Activated CD8-positive, alpha-beta memory T cell treated with anti-CD3 and anti-CD28 coated beads, Interleukin-2, amount 10 ng/mL, durations not matched to agents 7 days and 5 days (primary cell): ENCODE results near the gene ATAD2B. TPM values are rescaled to one million over a fixed set of nuclear protein-coding genes. Genes with fewer than 3 reads are reported as not detected.
"Not testable (repeated sequence)": the region's sequence is repeated elsewhere in the genome, so short reads cannot be mapped to it uniquely, and the experiment has no call there.

ENCODE experiments used
- ATAC-seq: fragments of 150-1000 bp; cut with Tn5 transposase; one replicate; pipeline ENCODE4 v1.10.0; 2021; ENCODE audit warnings: moderate library complexity
- CTCF ChIA-PET: fragments of 350-600 bp; sonication (Branson Sonifier 250); formaldehyde crosslinking; loops from one replicate; lab custom pipeline; 2021; ENCODE audit warnings: antibody characterized with exemption; lab: Charles Lee
- DNase-seq: peaks from one replicate; pipeline ENCODE4 v3.0.0-alpha.2; 2020
- H3K27ac Mint-ChIP-seq: one replicate; pipeline ENCODE4 v1.8.0; 2021; ENCODE audit warnings: mild to moderate bottlenecking, mixed read lengths
- H3K27me3 Mint-ChIP-seq: one replicate; pipeline ENCODE4 v1.8.0; 2021; ENCODE audit warnings: mixed read lengths
- H3K36me3 Mint-ChIP-seq: one replicate; pipeline ENCODE4 v1.8.0; 2021; ENCODE audit warnings: mild to moderate bottlenecking, mixed read lengths
- H3K4me1 Mint-ChIP-seq: one replicate; pipeline ENCODE4 v1.8.0; 2021; ENCODE audit warnings: mixed read lengths
- H3K4me3 Mint-ChIP-seq: one replicate; pipeline ENCODE4 v1.8.0; 2021; ENCODE audit warnings: mild to moderate bottlenecking, moderate library complexity, mixed read lengths
- H3K9me3 Mint-ChIP-seq: one replicate; pipeline ENCODE4 v1.8.0; 2022; ENCODE audit warnings: low read depth, mixed read lengths
- total RNA-seq, 2 experiments: library from RNA; stranded (reverse); gene quantifications; one replicate each; pipeline ENCODE4 v1.2.3, GENCODE V29; 2021

The ATAD2B gene
- total RNA-seq, 2 experiments from 2014 or later, result 18.2 to 26.8 TPM

GRCh38 chr2:23760736-23761135, 166.2 kb downstream of the ATAD2B start:
- no peak for ATAC-seq
- Mint-ChIP-seq H3K4me3 (no peak overlapping the region), H3K36me3 (peaks cover 10% of the 10 kb centered on the region), H3K27ac (no peak overlapping the region), H3K9me3 (no peaks in the 10 kb centered on the region), H3K27me3 (no peaks in the 10 kb centered on the region), H3K4me1 (peaks cover 5% of the 10 kb centered on the region)
- CTCF ChIA-PET, result no interaction called here
- no peak for DNase-seq

GRCh38 chr2:23757686-23758433, 169.1 kb downstream of the ATAD2B start:
- Mint-ChIP-seq H3K27ac (no peak overlapping the region), H3K36me3 (peaks cover 15% of the 10 kb centered on the region), H3K9me3 (no peaks in the 10 kb centered on the region), H3K4me1 (peaks cover 5% of the 10 kb centered on the region), H3K4me3 (no peak overlapping the region), H3K27me3 (no peaks in the 10 kb centered on the region)
- CTCF ChIA-PET, result no interaction called here
- DNase-seq (no peak), ATAC-seq (no peak)

- H3K36me3 Mint-ChIP-seq, result peaks cover 15% of the 10 kb centered on the region
- CTCF ChIA-PET, result interaction anchor here (1.1 kb wide), 1 partner anchor 10 kb away, joined by 3 read pairs; no protein-coding TSS in a partner anchor
- no peak overlapping the region for H3K27ac Mint-ChIP-seq
- H3K27me3 Mint-ChIP-seq, result no peaks in the 10 kb centered on the region
- ATAC-seq, result no peak
- H3K4me3 Mint-ChIP-seq, result no peak overlapping the region
- H3K4me1 Mint-ChIP-seq, result peaks cover 4% of the 10 kb centered on the region
- no peaks in the 10 kb centered on the region for H3K9me3 Mint-ChIP-seq
- DNase-seq, result no peak
These were observed 170.2 kb downstream of the ATAD2B start for GRCh38 chr2:23756593-23757292.

- CTCF ChIA-PET, result no interaction called here
- Mint-ChIP-seq H3K9me3 (no peaks in the 10 kb centered on the region), H3K36me3 (peaks cover 13% of the 10 kb centered on the region), H3K4me1 (no peaks in the 10 kb centered on the region), H3K27ac (no peak overlapping the region), H3K4me3 (no peak overlapping the region), H3K27me3 (no peaks in the 10 kb centered on the region)
- no peak for DNase-seq
- no peak for ATAC-seq
These were observed 172.0 kb downstream of the ATAD2B start for GRCh38 chr2:23754970-23755369.

- Mint-ChIP-seq H3K4me3 (no peak overlapping the region), H3K36me3 (peaks cover 13% of the 10 kb centered on the region), H3K27me3 (no peaks in the 10 kb centered on the region), H3K9me3 (no peaks in the 10 kb centered on the region), H3K27ac (no peak overlapping the region), H3K4me1 (no peaks in the 10 kb centered on the region)
- CTCF ChIA-PET, result no interaction called here
- ATAC-seq (no peak), DNase-seq (no peak)
These were observed 173.5 kb downstream of the ATAD2B start for GRCh38 chr2:23753291-23754010.

- peaks cover 8% of the 10 kb centered on the region for H3K36me3 Mint-ChIP-seq
- no peak for DNase-seq
- ATAC-seq, result no peak
- CTCF ChIA-PET, result no interaction called here
- H3K9me3 Mint-ChIP-seq, result no peaks in the 10 kb centered on the region
- no peak overlapping the region for H3K4me3 Mint-ChIP-seq
- no peak overlapping the region for H3K27ac Mint-ChIP-seq
- H3K4me1 Mint-ChIP-seq, result no peaks in the 10 kb centered on the region
- no peaks in the 10 kb centered on the region for H3K27me3 Mint-ChIP-seq
These were observed 175.1 kb downstream of the ATAD2B start for GRCh38 chr2:23751747-23752265.

GRCh38 chr2:23746141-23746863, 180.6 kb downstream of the ATAD2B start:
- Mint-ChIP-seq H3K27me3 (no peaks in the 10 kb centered on the region), H3K36me3 (peaks cover 7% of the 10 kb centered on the region), H3K27ac (no peak overlapping the region), H3K4me3 (no peak overlapping the region), H3K4me1 (no peaks in the 10 kb centered on the region), H3K9me3 (no peaks in the 10 kb centered on the region)
- DNase-seq (no peak), ATAC-seq (no peak)
- CTCF ChIA-PET, result no interaction called here

GRCh38 chr2:23745726-23746105, 181.2 kb downstream of the ATAD2B start:
- DNase-seq (no peak), ATAC-seq (no peak)
- peaks cover 7% of the 10 kb centered on the region for H3K36me3 Mint-ChIP-seq
- CTCF ChIA-PET, result no interaction called here
- H3K27ac Mint-ChIP-seq, result no peak overlapping the region
- no peak overlapping the region for H3K4me3 Mint-ChIP-seq
- H3K4me1 Mint-ChIP-seq, result no peaks in the 10 kb centered on the region
- H3K27me3 Mint-ChIP-seq, result no peaks in the 10 kb centered on the region
- no peaks in the 10 kb centered on the region for H3K9me3 Mint-ChIP-seq

- no peaks in the 10 kb centered on the region for H3K27me3 Mint-ChIP-seq
- ATAC-seq, result no peak
These were observed 181.7 kb downstream of the ATAD2B start for GRCh38 chr2:23745068-23745725.

GRCh38 chr2:23736783-23737182, 190.1 kb downstream of the ATAD2B start:
- H3K36me3 Mint-ChIP-seq, H3K9me3 Mint-ChIP-seq, ATAC-seq, CTCF ChIA-PET, H3K27ac Mint-ChIP-seq, H3K4me3 Mint-ChIP-seq, H3K4me1 Mint-ChIP-seq, H3K27me3 Mint-ChIP-seq, DNase-seq: not testable (repeated sequence)

More at GRCh38 chr2:23745068-23745725, 181.7 kb downstream of the ATAD2B start:
- Mint-ChIP-seq H3K9me3 (no peaks in the 10 kb centered on the region), H3K27ac (no peak overlapping the region), H3K4me3 (no peak overlapping the region), H3K4me1 (no peaks in the 10 kb centered on the region), H3K36me3 (peaks cover 6% of the 10 kb centered on the region)
- CTCF ChIA-PET, result no interaction called here
- no peak for DNase-seq

- Mint-ChIP-seq H3K4me3 (no peak overlapping the region), H3K27ac (no peak overlapping the region), H3K4me1 (no peaks in the 10 kb centered on the region), H3K27me3 (no peaks in the 10 kb centered on the region), H3K36me3 (peaks cover 10% of the 10 kb centered on the region), H3K9me3 (no peaks in the 10 kb centered on the region)
- DNase-seq (no peak), ATAC-seq (no peak)
- CTCF ChIA-PET, result no interaction called here
These were observed 192.5 kb downstream of the ATAD2B start for GRCh38 chr2:23734416-23734815.

- DNase-seq, H3K4me1 Mint-ChIP-seq, H3K4me3 Mint-ChIP-seq, H3K27me3 Mint-ChIP-seq, ATAC-seq, H3K27ac Mint-ChIP-seq, CTCF ChIA-PET: not testable (repeated sequence)
- Mint-ChIP-seq H3K9me3 (peaks cover 18% of the 10 kb centered on the region), H3K36me3 (peaks cover 28% of the 10 kb centered on the region)
These were observed 203.9 kb downstream of the ATAD2B start for GRCh38 chr2:23723029-23723428.
